GM12878 (cell line): Measurements from ENCODE around the gene RXFP4. TPM values are rescaled to one million over a fixed set of nuclear protein-coding genes. Genes with fewer than 3 reads are reported as not detected.

Experiments used
- EGR1 ChIP-seq, 2 experiments: IDR thresholded peaks; 1 replicate in 1 of 2; 2 replicates in 1 of 2; pipeline ENCODE4 v1.6.1; 2011 to 2012; ENCODE audit warnings: low read depth in 2 of 2, low read length in 2 of 2, borderline replicate concordance in 1 of 2, mild to moderate bottlenecking in 1 of 2, moderate library complexity in 1 of 2
- microRNA-seq: library from miRNA; unstranded; fragments of <30 nt; microRNA quantifications from one replicate; pipeline ENCODE4, GENCODE V29; 2018
- polyA plus RNA-seq, 11 experiments: library from polyadenylated mRNA; depleted of rRNA in 4 of 11; unstranded in 6 of 11; stranded (reverse) in 5 of 11; fragments of >200 nt; fragmentation: Nextera tagmentation in 4 of 11; fragmentation: Illumina TruSeq in 1 of 11; extraction: Ambion mirVana in 4 of 11; extraction: Trizol in 1 of 11; gene quantifications; 1 replicate in 1 of 11; 2 replicates in 10 of 11; pipeline versions ENCODE4 v1.2.1 to v1.2.3, GENCODE V29; 2011 to 2016; ENCODE audit warnings: inconsistent platforms in 2 of 11, missing spikeins in 2 of 11, low read depth in 1 of 11
- small RNA-seq: library from RNA; depleted of rRNA; stranded (forward); fragments of <200 nt; gene quantifications from one replicate; pipeline ENCODE3, GENCODE V24; 2014
- total RNA-seq, 4 experiments: library from RNA; depleted of rRNA in 3 of 4; stranded (reverse); fragments of >200 nt in 3 of 4; fragmentation: Illumina TruSeq in 1 of 4; extraction: Trizol in 1 of 4; gene quantifications; 2 replicates each; pipeline versions ENCODE4 v1.2.1 to v1.2.3, GENCODE V29; 2013 to 2021

Gene RXFP4
- total and polyA plus RNA-seq, 10 of the 15 experiments (the other 5 are each of a cell fraction or from before 2014, with no cell fraction given) = 0.10 to 0.40 (median 0.39) TPM; not detected in 7

- peak in 1 of 2 experiments; percentile 10; a peak in 1 of 3 replicates for TF ChIP-seq EGR1 (IDR thresholded peaks at IDR 0.05; ENCODE audit: borderline replicate concordance in 1 of 2, low read depth in 2 of 2, low read length in 2 of 2)
These were observed 48.7 kb downstream of the RXFP4 start (continued) for GRCh38 chr1:155990005-155990739.

Small RNA genes lying within 50 kb of the gene (microRNA-seq; reads per million reads assigned to microRNA genes)
- gene MIR6738 = not detected

Small RNA genes lying within 50 kb of the gene (small RNA-seq; reads per million reads assigned to genes)
- gene MIR6738 (0.16 reads per million), gene RF00015 (not detected), gene SCARNA4 (not detected), gene SNORA80E (37.1 reads per million, percentile 98 among the genes with 10 or more reads in this experiment)

Other genes starting within 250 kb of the RXFP4 start
Only the 7 nearest of the 12 such genes appear.
- gene GON4L, start 84.4 kb upstream of the RXFP4 start, total RNA-seq (2014; rRNA removed) = 23.4 and 27.1 TPM in 2 replicates
- 26.0 and 27.1 TPM in 2 replicates for gene GON4L, start 84.4 kb upstream of the RXFP4 start, total RNA-seq (2014; rRNA removed; fragmentation: Illumina TruSeq; extraction: Trizol)
- 34.6 and 38.8 TPM in 2 replicates for gene GON4L, start 84.4 kb upstream of the RXFP4 start, total RNA-seq (2021)
- 25.9 and 26.9 TPM in 2 replicates for gene GON4L, start 84.4 kb upstream of the RXFP4 start, polyA plus RNA-seq (2011; rRNA removed)
- 28.9 and 29.8 TPM in 2 replicates for gene GON4L, start 84.4 kb upstream of the RXFP4 start, polyA plus RNA-seq (2014; fragmentation: Illumina TruSeq; extraction: Trizol)
- 10 to 100 TPM; 17.7 to 29.3 TPM for gene GON4L, start 84.4 kb upstream of the RXFP4 start, polyA plus RNA-seq (2014; fragmentation: Nextera tagmentation; extraction: Ambion mirVana)
- 21.6 and 22.5 TPM in 2 replicates for gene GON4L, start 84.4 kb upstream of the RXFP4 start, polyA plus RNA-seq (2014; rRNA removed)
- gene GON4L, start 84.4 kb upstream of the RXFP4 start, polyA plus RNA-seq (2016; fragmentation: Nextera tagmentation; extraction: Ambion mirVana) = 10 to 100 TPM; 40.5 to 40.7 TPM
- gene SYT11, start 82.1 kb upstream of the RXFP4 start, total RNA-seq (2014; rRNA removed) = 15.6 and 17.5 TPM in 2 replicates
- 14.1 and 14.3 TPM in 2 replicates for gene SYT11, start 82.1 kb upstream of the RXFP4 start, total RNA-seq (2014; rRNA removed; fragmentation: Illumina TruSeq; extraction: Trizol)
- gene SYT11, start 82.1 kb upstream of the RXFP4 start, total RNA-seq (2021) = 14.1 and 14.3 TPM in 2 replicates
- 21.2 and 21.5 TPM in 2 replicates for gene SYT11, start 82.1 kb upstream of the RXFP4 start, polyA plus RNA-seq (2011; rRNA removed)
- gene SYT11, start 82.1 kb upstream of the RXFP4 start, polyA plus RNA-seq (2014; fragmentation: Illumina TruSeq; extraction: Trizol) = 16.2 and 17.4 TPM in 2 replicates
- gene SYT11, start 82.1 kb upstream of the RXFP4 start, polyA plus RNA-seq (2014; fragmentation: Nextera tagmentation; extraction: Ambion mirVana) = 1 to 10 TPM; 7.7 to 7.8 TPM
- gene SYT11, start 82.1 kb upstream of the RXFP4 start, polyA plus RNA-seq (2014; rRNA removed) = 11.0 and 11.3 TPM in 2 replicates
- 10 to 100 TPM; 12.1 to 13.0 TPM for gene SYT11, start 82.1 kb upstream of the RXFP4 start, polyA plus RNA-seq (2016; fragmentation: Nextera tagmentation; extraction: Ambion mirVana)
- gene RIT1, start 30.3 kb upstream of the RXFP4 start, total RNA-seq (2014; rRNA removed) = 6.8 and 10.6 TPM in 2 replicates
- gene RIT1, start 30.3 kb upstream of the RXFP4 start, total RNA-seq (2014; rRNA removed; fragmentation: Illumina TruSeq; extraction: Trizol) = 12.5 and 13.0 TPM in 2 replicates
- gene RIT1, start 30.3 kb upstream of the RXFP4 start, total RNA-seq (2021) = 13.1 and 16.7 TPM in 2 replicates
- 61.5 and 77.0 TPM in 2 replicates for gene RIT1, start 30.3 kb upstream of the RXFP4 start, polyA plus RNA-seq (2011; rRNA removed)
- 13.9 and 16.5 TPM in 2 replicates for gene RIT1, start 30.3 kb upstream of the RXFP4 start, polyA plus RNA-seq (2014; fragmentation: Illumina TruSeq; extraction: Trizol)
- 10 to 100 TPM; 25.2 to 30.3 TPM for gene RIT1, start 30.3 kb upstream of the RXFP4 start, polyA plus RNA-seq (2014; fragmentation: Nextera tagmentation; extraction: Ambion mirVana)
- gene RIT1, start 30.3 kb upstream of the RXFP4 start, polyA plus RNA-seq (2014; rRNA removed) = 11.0 and 12.0 TPM in 2 replicates
- gene RIT1, start 30.3 kb upstream of the RXFP4 start, polyA plus RNA-seq (2016; fragmentation: Nextera tagmentation; extraction: Ambion mirVana) = 10 to 100 TPM; 12.4 to 13.6 TPM
- 40.8 and 42.1 TPM in 2 replicates for gene KHDC4, start 7.2 kb upstream of the RXFP4 start, total RNA-seq (2014; rRNA removed)
- 42.8 and 44.4 TPM in 2 replicates for gene KHDC4, start 7.2 kb upstream of the RXFP4 start, total RNA-seq (2014; rRNA removed; fragmentation: Illumina TruSeq; extraction: Trizol)
- 40.5 and 41.1 TPM in 2 replicates for gene KHDC4, start 7.2 kb upstream of the RXFP4 start, total RNA-seq (2021)
- 109 and 120 TPM in 2 replicates for gene KHDC4, start 7.2 kb upstream of the RXFP4 start, polyA plus RNA-seq (2011; rRNA removed)
- gene KHDC4, start 7.2 kb upstream of the RXFP4 start, polyA plus RNA-seq (2014; fragmentation: Illumina TruSeq; extraction: Trizol) = 47.8 and 62.4 TPM in 2 replicates
- gene KHDC4, start 7.2 kb upstream of the RXFP4 start, polyA plus RNA-seq (2014; fragmentation: Nextera tagmentation; extraction: Ambion mirVana) = 10 to 100 TPM; 11.7 to 15.1 TPM
- gene KHDC4, start 7.2 kb upstream of the RXFP4 start, polyA plus RNA-seq (2014; rRNA removed) = 58.2 and 70.5 TPM in 2 replicates
- 10 to 100 TPM; 39.5 to 46.9 TPM for gene KHDC4, start 7.2 kb upstream of the RXFP4 start, polyA plus RNA-seq (2016; fragmentation: Nextera tagmentation; extraction: Ambion mirVana)
- gene ARHGEF2, start 36.9 kb downstream of the RXFP4 start, total RNA-seq (2014; rRNA removed) = 71.2 and 84.4 TPM in 2 replicates
- gene ARHGEF2, start 36.9 kb downstream of the RXFP4 start, total RNA-seq (2014; rRNA removed; fragmentation: Illumina TruSeq; extraction: Trizol) = 40.4 and 44.9 TPM in 2 replicates
- 113 and 116 TPM in 2 replicates for gene ARHGEF2, start 36.9 kb downstream of the RXFP4 start, total RNA-seq (2021)
- gene ARHGEF2, start 36.9 kb downstream of the RXFP4 start, polyA plus RNA-seq (2011; rRNA removed) = 48.7 and 88.1 TPM in 2 replicates
- gene ARHGEF2, start 36.9 kb downstream of the RXFP4 start, polyA plus RNA-seq (2014; fragmentation: Illumina TruSeq; extraction: Trizol) = 64.4 and 80.8 TPM in 2 replicates
- gene ARHGEF2, start 36.9 kb downstream of the RXFP4 start, polyA plus RNA-seq (2014; fragmentation: Nextera tagmentation; extraction: Ambion mirVana) = 10 to 100 TPM in 1 of 2 experiments, 1 to 10 TPM in 1; 8.1 to 10.6 TPM
- gene ARHGEF2, start 36.9 kb downstream of the RXFP4 start, polyA plus RNA-seq (2014; rRNA removed) = 87.0 and 89.9 TPM in 2 replicates
- gene ARHGEF2, start 36.9 kb downstream of the RXFP4 start, polyA plus RNA-seq (2016; fragmentation: Nextera tagmentation; extraction: Ambion mirVana) = 10 to 100 TPM; 57.1 to 58.9 TPM
- gene SSR2, start 79.3 kb downstream of the RXFP4 start, total RNA-seq (2014; rRNA removed) = 304 and 309 TPM in 2 replicates
- 253 and 257 TPM in 2 replicates for gene SSR2, start 79.3 kb downstream of the RXFP4 start, total RNA-seq (2014; rRNA removed; fragmentation: Illumina TruSeq; extraction: Trizol)
- gene SSR2, start 79.3 kb downstream of the RXFP4 start, total RNA-seq (2021) = 207 and 208 TPM in 2 replicates
- 434 and 553 TPM in 2 replicates for gene SSR2, start 79.3 kb downstream of the RXFP4 start, polyA plus RNA-seq (2011; rRNA removed)
- gene SSR2, start 79.3 kb downstream of the RXFP4 start, polyA plus RNA-seq (2014; fragmentation: Illumina TruSeq; extraction: Trizol) = 443 and 504 TPM in 2 replicates
- 100 to 1,000 TPM; 395 to 407 TPM for gene SSR2, start 79.3 kb downstream of the RXFP4 start, polyA plus RNA-seq (2014; fragmentation: Nextera tagmentation; extraction: Ambion mirVana)
- gene SSR2, start 79.3 kb downstream of the RXFP4 start, polyA plus RNA-seq (2014; rRNA removed) = 300 and 320 TPM in 2 replicates
- gene SSR2, start 79.3 kb downstream of the RXFP4 start, polyA plus RNA-seq (2016; fragmentation: Nextera tagmentation; extraction: Ambion mirVana) = 100 to 1,000 TPM; 226 to 238 TPM
- 18.7 and 19.6 TPM in 2 replicates for gene UBQLN4, start 112.2 kb downstream of the RXFP4 start, total RNA-seq (2014; rRNA removed)
- gene UBQLN4, start 112.2 kb downstream of the RXFP4 start, total RNA-seq (2014; rRNA removed; fragmentation: Illumina TruSeq; extraction: Trizol) = 14.9 and 15.9 TPM in 2 replicates
- gene UBQLN4, start 112.2 kb downstream of the RXFP4 start, total RNA-seq (2021) = 31.9 and 37.3 TPM in 2 replicates
- 32.5 and 44.6 TPM in 2 replicates for gene UBQLN4, start 112.2 kb downstream of the RXFP4 start, polyA plus RNA-seq (2011; rRNA removed)
- 24.9 and 27.3 TPM in 2 replicates for gene UBQLN4, start 112.2 kb downstream of the RXFP4 start, polyA plus RNA-seq (2014; fragmentation: Illumina TruSeq; extraction: Trizol)
- 10 to 100 TPM; 10.0 to 17.3 TPM for gene UBQLN4, start 112.2 kb downstream of the RXFP4 start, polyA plus RNA-seq (2014; fragmentation: Nextera tagmentation; extraction: Ambion mirVana)
- 31.2 and 32.8 TPM in 2 replicates for gene UBQLN4, start 112.2 kb downstream of the RXFP4 start, polyA plus RNA-seq (2014; rRNA removed)
- 10 to 100 TPM; 18.9 to 20.6 TPM for gene UBQLN4, start 112.2 kb downstream of the RXFP4 start, polyA plus RNA-seq (2016; fragmentation: Nextera tagmentation; extraction: Ambion mirVana)